Breast epithelium (tissue), 4 donors: ENCODE data around the gene NUDT9. TPM values are rescaled to one million over a fixed set of nuclear protein-coding genes. Genes with fewer than 3 reads are reported as not detected.
"Not testable (repeated sequence)": the region's sequence is repeated elsewhere in the genome, so short reads cannot be mapped to it uniquely, and the experiment has no call there.

Experiments
- DNase-seq, 2 donors: peaks; one replicate each; pipeline ENCODE4 v3.0.0-alpha.2; 2019; ENCODE audit warnings: low spot score in 2 of 2
- H3K27ac ChIP-seq, 2 donors: fragments of 200-600 bp; sonication (generic) in 1 of 2; one replicate each; pipeline ENCODE4 v1.5.1; 2016 to 2019; ENCODE audit warnings: mild to moderate bottlenecking in 1 of 2
- H3K27me3 ChIP-seq, 2 donors: fragments of 200-600 bp; sonication (generic) in 1 of 2; one replicate each; pipeline versions ENCODE4 v1.5.1 to v1.6.0; 2017 to 2019; ENCODE audit warnings: control low read depth in 1 of 2, mild to moderate bottlenecking in 1 of 2
- H3K36me3 ChIP-seq: fragments of 200-600 bp; one replicate; pipeline ENCODE4 v1.5.1; 2019
- H3K4me1 ChIP-seq, 2 donors: fragments of 200-600 bp; sonication (generic); one replicate each; pipeline ENCODE4 v1.5.1; 2016 to 2019; ENCODE audit warnings: control low read depth in 1 of 2
- H3K4me3 ChIP-seq, 3 donors: fragments of 200-600 bp; sonication (generic); 1 replicate in 2 of 3; 2 replicates in 1 of 3; pipeline ENCODE4 v1.5.1; 2016 to 2019; ENCODE audit warnings: mild to moderate bottlenecking in 3 of 3, moderate library complexity in 2 of 3
- H3K9me3 ChIP-seq, 2 donors: fragments of 200-600 bp; sonication (generic) in 1 of 2; one replicate each; pipeline ENCODE4 v1.5.1; 2016 to 2019; ENCODE audit warnings: control low read depth in 1 of 2
- CTCF ChIP-seq, 3 donors: fragments of 450-650 bp; IDR thresholded peaks; one replicate each; pipeline ENCODE4 v1.5.1; 2016 to 2017; ENCODE audit warnings: antibody characterized with exemption in 3 of 3, mild to moderate bottlenecking in 3 of 3, moderate library complexity in 3 of 3
- POLR2A ChIP-seq: fragments of 450-650 bp; IDR thresholded peaks from one replicate; pipeline ENCODE4 v1.6.1; 2016; ENCODE audit warnings: antibody characterized with exemption, mild to moderate bottlenecking, moderate library complexity
- POLR2AphosphoS5 ChIP-seq, 3 donors: sonication (generic); formaldehyde crosslinking; IDR thresholded peaks; one replicate each; pipeline ENCODE4 v1.6.1; 2017; ENCODE audit warnings: antibody characterized with exemption in 3 of 3
- intact Hi-C: fragments of 100-400 bp; cut with DNase I; formaldehyde crosslinking; loops from one replicate; pipeline ENCODE4 v1.15.1; 2023; ENCODE audit warnings: low total_unique reads
- total RNA-seq, 3 donors: library from RNA; depleted of rRNA; stranded (reverse); fragments of >200 nt; gene quantifications; one replicate each; pipeline ENCODE4 v1.1.0, GENCODE V29; 2016

Gene NUDT9
- total RNA-seq, 3 donors from 2014 or later = 20.5 to 38.8 (median 28.8) TPM

GRCh38 chr4:87399954-87400353 is 22.4 kb upstream of the NUDT9 start:
- H3K4me3 ChIP-seq = no peak overlapping the region
- H3K9me3 ChIP-seq = no peaks in the 10 kb centered on the region
- TF ChIP-seq POLR2A (no peak), CTCF (IDR thresholded peaks at IDR 0.05) (no peak), POLR2AphosphoS5 (IDR thresholded peaks at IDR 0.05) (no peak)
- H3K4me1 ChIP-seq = no peaks in the 10 kb centered on the region
- H3K27me3 ChIP-seq = no peaks in the 10 kb centered on the region
- no peak overlapping the region for H3K27ac ChIP-seq
- intact Hi-C loops = no loop called here
- H3K36me3 ChIP-seq = no peaks in the 10 kb centered on the region
- no peak for DNase-seq

- H3K4me1 ChIP-seq, H3K36me3 ChIP-seq, H3K27ac ChIP-seq, H3K9me3 ChIP-seq, H3K27me3 ChIP-seq, DNase-seq, H3K4me3 ChIP-seq, intact Hi-C loops: not testable (repeated sequence)
These were observed 18.6 kb upstream of the NUDT9 start for GRCh38 chr4:87403732-87404131.

GRCh38 chr4:87405211-87405820 is 17.1 kb upstream of the NUDT9 start:
- TF ChIP-seq POLR2AphosphoS5 (IDR thresholded peaks at IDR 0.05) (no peak), CTCF (IDR thresholded peaks at IDR 0.05) (no peak), POLR2A (no peak)
- intact Hi-C loops = no loop called here
- Histone ChIP-seq H3K4me1 (no peaks in the 10 kb centered on the region), H3K4me3 (no peak overlapping the region), H3K27ac (no peak overlapping the region), H3K36me3 (no peaks in the 10 kb centered on the region), H3K27me3 (peaks cover 0 to 6% of the 10 kb centered on the region in 2 donors), H3K9me3 (no peaks in the 10 kb centered on the region)
- DNase-seq = no peak

DNA sequence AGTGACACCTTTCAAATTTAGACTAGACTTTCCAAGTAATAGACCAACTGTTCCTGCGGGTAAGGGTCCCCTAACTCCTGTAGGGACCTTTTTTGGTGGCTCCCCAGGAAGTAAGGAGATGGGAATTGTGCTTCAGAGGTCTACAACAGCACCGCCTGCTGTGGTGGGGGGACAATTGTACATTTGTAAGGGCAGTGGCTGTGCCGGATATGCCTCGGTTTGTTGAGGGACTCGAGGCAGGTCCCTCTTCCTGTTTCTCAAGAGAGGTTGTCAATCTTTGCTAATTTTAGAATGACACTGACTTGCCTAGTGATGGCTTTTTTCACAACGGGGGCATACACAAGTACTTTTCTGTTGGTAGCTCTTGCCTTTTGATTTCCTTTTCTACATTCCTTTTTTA is 15.9 kb upstream of the NUDT9 start:
- no peaks in the 10 kb centered on the region for H3K9me3 ChIP-seq
- H3K27me3 ChIP-seq = peaks cover 0 to 6% of the 10 kb centered on the region in 2 donors
- no peak overlapping the region for H3K4me3 ChIP-seq
- TF ChIP-seq POLR2A (no peak), CTCF (IDR thresholded peaks at IDR 0.05) (no peak), POLR2AphosphoS5 (IDR thresholded peaks at IDR 0.05) (no peak)
- intact Hi-C loops = no loop called here
- H3K27ac ChIP-seq = no peak overlapping the region
- H3K36me3 ChIP-seq = no peaks in the 10 kb centered on the region
- no peaks in the 10 kb centered on the region for H3K4me1 ChIP-seq
- no peak for DNase-seq

DNA sequence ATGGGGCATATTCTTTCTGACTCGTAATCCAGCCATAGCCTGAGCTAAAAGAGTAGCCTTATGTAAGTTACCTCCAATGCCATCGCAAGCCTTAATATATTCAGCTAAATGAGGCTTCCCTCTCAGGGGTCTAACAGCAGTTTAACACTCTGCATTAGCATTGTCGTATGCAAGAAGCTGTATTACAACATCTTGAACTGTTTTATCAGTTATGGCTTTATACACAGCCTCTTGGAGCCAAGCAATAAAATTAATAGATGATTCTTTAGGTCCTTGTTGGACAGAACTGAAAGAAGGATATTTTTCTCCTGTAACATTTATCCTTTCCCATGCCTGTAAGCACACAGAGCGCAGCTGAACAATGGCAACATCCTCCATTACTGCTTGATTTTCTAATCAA is 15.5 kb upstream of the NUDT9 start:
- H3K36me3 ChIP-seq, intact Hi-C loops, H3K4me3 ChIP-seq, H3K27ac ChIP-seq, DNase-seq, H3K4me1 ChIP-seq, H3K9me3 ChIP-seq, H3K27me3 ChIP-seq: not testable (repeated sequence)

GRCh38 chr4:87409420-87409939 is 12.9 kb upstream of the NUDT9 start:
- TF ChIP-seq CTCF (IDR thresholded peaks at IDR 0.05) (no peak), POLR2A (no peak), POLR2AphosphoS5 (IDR thresholded peaks at IDR 0.05) (no peak)
- H3K27ac ChIP-seq = no peak overlapping the region
- intact Hi-C loops = no loop called here

More at GRCh38 chr4:87409420-87409939, 12.9 kb upstream of the NUDT9 start:
- H3K4me1 ChIP-seq = no peaks in the 10 kb centered on the region
- H3K36me3 ChIP-seq = no peaks in the 10 kb centered on the region
- no peak overlapping the region for H3K4me3 ChIP-seq
- H3K9me3 ChIP-seq = no peaks in the 10 kb centered on the region
- peaks cover 0 to 6% of the 10 kb centered on the region in 2 donors for H3K27me3 ChIP-seq
- DNase-seq = no peak
